GM10248 (cell line): ENCODE measurements around the gene NEGR1.

ENCODE experiments used
- CTCF ChIA-PET: fragments of 300-600 bp; sonication (Branson Sonifier 250); formaldehyde crosslinking; extraction: SDS; loops from one replicate; lab custom pipeline; 2021; ENCODE audit warnings: antibody characterized with exemption; lab: Yijun Ruan, JAX
- POLR2A ChIA-PET: fragments of 350-650 bp; sonication (Branson Sonifier 250); formaldehyde crosslinking; extraction: SDS; loops from one replicate; lab custom pipeline; 2020; ENCODE audit warnings: antibody characterized with exemption; lab: Yijun Ruan, JAX
- DNase-seq: peaks from one replicate; pipeline ENCODE4 v3.0.0; 2012; ENCODE audit errors: extremely low spot score
- CTCF ChIP-seq: IDR thresholded peaks from 2 replicates; pipeline ENCODE4 v1.5.1; 2012; ENCODE audit warnings: mild to moderate bottlenecking, low read depth; ENCODE audit errors: extremely low read depth, missing control alignments, control extremely low read depth

NEGR1 gene

GRCh38 chr1:71869326-71869725 is 413.0 kb downstream of the NEGR1 start:
- POLR2A ChIA-PET = no interaction called here

GRCh38 chr1:71862756-71863155 is 419.6 kb downstream of the NEGR1 start:
- CTCF ChIA-PET = no interaction called here
- DNase-seq = no peak
- no peak for TF ChIP-seq CTCF
- POLR2A ChIA-PET = no interaction called here

More at GRCh38 chr1:71869326-71869725, 413.0 kb downstream of the NEGR1 start:
- no peak for TF ChIP-seq CTCF
- no peak for DNase-seq
- CTCF ChIA-PET = no interaction called here

DNA sequence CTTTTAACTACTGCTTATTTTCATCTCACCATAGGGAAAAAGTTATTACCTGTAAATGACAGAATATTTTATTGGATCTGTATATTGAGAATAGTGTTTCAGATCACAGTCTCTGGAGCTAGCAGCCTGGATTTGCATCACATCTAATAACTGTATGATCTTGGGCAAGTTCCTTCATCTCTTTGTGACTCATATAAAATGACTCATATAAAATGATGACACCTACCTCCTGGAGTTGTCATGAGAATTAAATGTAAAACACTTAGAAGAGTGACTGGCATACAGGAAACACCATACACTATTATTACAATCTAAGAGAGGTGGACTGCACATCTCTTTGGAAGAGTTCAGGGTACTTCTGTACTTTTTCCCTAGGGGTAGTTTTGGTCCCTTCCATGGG is 421.3 kb downstream of the NEGR1 start:
- ChIA-PET POLR2A (no interaction called here), CTCF (no interaction called here)
- DNase-seq = no peak
- TF ChIP-seq CTCF = no peak

DNA sequence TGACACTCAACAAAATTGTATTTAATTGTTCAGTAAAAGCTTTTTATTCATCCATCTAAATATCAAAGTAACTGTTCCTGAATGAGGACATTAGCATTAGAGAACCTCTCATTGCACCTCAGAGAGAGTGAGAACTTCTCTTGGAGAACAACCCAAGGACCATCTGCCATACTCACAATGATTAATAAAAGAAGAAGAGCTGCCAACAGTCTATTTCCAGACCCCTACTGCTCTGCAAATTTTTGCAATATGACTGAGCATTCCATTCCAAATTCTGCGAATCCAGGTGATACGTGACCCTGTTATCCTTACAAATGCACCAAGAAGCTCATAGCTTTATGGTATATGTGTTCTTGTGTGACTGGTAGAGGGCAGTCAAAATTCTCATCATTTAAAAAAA is 422.5 kb downstream of the NEGR1 start:
- DNase-seq = no peak
- ChIA-PET POLR2A (no interaction called here), CTCF (interaction anchor here (0.6 kb wide), 1 partner anchor 153 kb away, joined by 3 read pairs; no protein-coding TSS in a partner anchor)
- TF ChIP-seq CTCF = no peak

- no peak for DNase-seq
- CTCF ChIA-PET = interaction anchor here (0.7 kb wide), 1 partner anchor 39 kb away, joined by 3 read pairs; no protein-coding TSS in a partner anchor
- POLR2A ChIA-PET = no interaction called here
- no peak for TF ChIP-seq CTCF
Measured at GRCh38 chr1:71857862-71858261, 424.5 kb downstream of the NEGR1 start.

- no peak for DNase-seq
- CTCF ChIA-PET = no interaction called here
Measured at GRCh38 chr1:71853360-71853759, 429.0 kb downstream of the NEGR1 start.

More at GRCh38 chr1:71853360-71853759, 429.0 kb downstream of the NEGR1 start:
- POLR2A ChIA-PET = no interaction called here
- no peak for TF ChIP-seq CTCF
